Measurements from ENCODE around the gene GFOD1.

GRCh38 chr6:13445005-13445743, 42.2 kb downstream of the GFOD1 start:
- TF ChIP-seq CTCF (conservative IDR thresholded peaks at IDR 0.05; ENCODE audit: low read depth, low read length) (no peak), POLR2A (IDR thresholded peaks at IDR 0.05; ENCODE audit: low read depth, low read length) (no peak), MAFK (IDR thresholded peaks at IDR 0.05; ENCODE audit: low read depth, low read length) (no peak), SMC3 (IDR thresholded peaks at IDR 0.05; ENCODE audit: low read depth, low read length) (no peak), CEBPB (IDR thresholded peaks at IDR 0.05; ENCODE audit: low read depth, low read length) (no peak), ELK1 (IDR thresholded peaks at IDR 0.05; ENCODE audit: borderline replicate concordance, low read depth, low read length) (no peak), RCOR1 (IDR thresholded peaks at IDR 0.05; ENCODE audit: insufficient replicate concordance, low read length) (no peak), MAZ (IDR thresholded peaks at IDR 0.05; ENCODE audit: borderline replicate concordance, low read depth, low read length) (no peak), CHD1 (IDR thresholded peaks at IDR 0.05; ENCODE audit: low read depth, low read length) (no peak), NFE2L2 (IDR thresholded peaks at IDR 0.05; ENCODE audit: low read depth, low read length) (no peak), RAD21 (IDR thresholded peaks at IDR 0.05; ENCODE audit: low read length) (no peak), MXI1 (IDR thresholded peaks at IDR 0.05; ENCODE audit: borderline replicate concordance, low read depth, low read length) (no peak), USF2 (IDR thresholded peaks at IDR 0.05; ENCODE audit: low read depth, low read length) (no peak)
